Activated CD4-positive, alpha-beta T cell treated with anti-CD3 and anti-CD28 coated beads for 36 hours (primary cell): ENCODE results near the gene HMGN4. TPM values are rescaled to one million over a fixed set of nuclear protein-coding genes. Genes with fewer than 3 reads are reported as not detected.

Experiments used
- ATAC-seq: fragments of 200-7000 bp; cut with Tn5 transposase; one replicate; pipeline ENCODE4 v1.10.0; 2021; ENCODE audit warnings: mild to moderate bottlenecking, moderate library complexity
- CTCF ChIA-PET: fragments of 350-600 bp; sonication (Branson Sonifier 250); formaldehyde crosslinking; loops from one replicate; lab custom pipeline; 2021; ENCODE audit warnings: antibody characterized with exemption; lab: Charles Lee
- POLR2A ChIA-PET: fragments of 350-600 bp; sonication (Branson Sonifier 250); formaldehyde crosslinking; loops from one replicate; lab custom pipeline; 2021; ENCODE audit warnings: antibody characterized with exemption, inconsistent platforms; lab: Charles Lee
- DNase-seq: peaks from one replicate; pipeline ENCODE4 v3.0.0-alpha.2; 2020
- H3K27ac Mint-ChIP-seq: one replicate; pipeline ENCODE4 v1.8.0; 2021; ENCODE audit warnings: mixed read lengths
- H3K27me3 Mint-ChIP-seq: one replicate; pipeline ENCODE4 v1.8.0; 2021; ENCODE audit warnings: mixed read lengths
- H3K36me3 Mint-ChIP-seq: one replicate; pipeline ENCODE4 v1.8.0; 2021; ENCODE audit warnings: low read depth, mixed read lengths
- H3K4me1 Mint-ChIP-seq: one replicate; pipeline ENCODE4 v1.8.0; 2021; ENCODE audit warnings: mixed read lengths
- H3K4me3 Mint-ChIP-seq: one replicate; pipeline ENCODE4 v1.8.0; 2021; ENCODE audit warnings: mild to moderate bottlenecking, moderate library complexity, mixed read lengths
- H3K9me3 Mint-ChIP-seq: one replicate; pipeline ENCODE4 v1.8.0; 2021; ENCODE audit warnings: low read depth, mixed read lengths
- intact Hi-C, 2 experiments: fragments of 100-400 bp; cut with DNase I in 1 of 2; cut with micrococcal nuclease in 1 of 2; formaldehyde crosslinking; loops; one replicate each; pipeline versions ENCODE4 v1.14.2 to v1.15.1; 2022 to 2024; cut with DNase I, micrococcal nuclease
- total RNA-seq, 2 experiments: library from RNA; stranded (reverse); gene quantifications; one replicate each; pipeline ENCODE4 v1.2.3, GENCODE V29; 2021

Gene HMGN4
- 10 to 100 TPM; 63.6 to 86.4 TPM for total RNA-seq

DNA sequence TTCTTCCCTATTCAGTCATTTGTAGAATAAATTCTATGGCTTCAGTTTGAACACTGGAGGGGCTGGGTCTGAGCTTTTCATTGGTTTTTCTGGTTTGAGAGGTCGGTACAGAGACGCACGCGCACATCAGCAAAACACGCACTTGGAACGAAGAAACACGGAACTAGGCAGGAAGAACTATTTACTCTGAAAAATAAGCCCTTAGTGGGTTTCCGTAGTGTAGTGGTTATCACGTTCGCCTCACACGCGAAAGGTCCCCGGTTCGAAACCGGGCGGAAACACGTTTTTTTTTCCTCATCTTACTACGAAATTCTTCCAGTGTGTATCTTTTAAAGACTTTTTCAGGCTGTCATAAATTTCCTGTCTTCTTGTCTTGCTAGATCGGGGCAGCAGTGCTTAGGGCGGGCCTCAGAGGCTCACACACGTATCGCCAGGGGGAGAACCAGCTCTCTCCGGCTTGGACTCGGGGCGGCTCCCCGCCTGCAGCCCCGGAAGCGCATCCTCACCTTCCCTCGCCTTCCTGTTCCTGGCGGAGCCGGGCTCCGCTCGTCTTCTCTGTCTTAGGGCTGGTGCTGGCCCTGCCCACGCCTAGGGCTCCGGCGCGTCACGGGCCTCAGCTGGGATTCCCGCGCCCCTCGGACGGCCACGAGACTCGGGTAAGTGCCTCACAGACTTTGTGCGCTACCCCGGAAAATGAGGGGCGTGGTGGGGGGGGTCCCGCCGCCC, at the start of gene HMGN4:
TSS of gene HMGN4 (plus strand) at position 521 of the 726 bp plus-strand sequence. CDS start 6,841 bp downstream, outside the sequence.
- ATAC-seq (peak; percentile 63), DNase-seq (peak; percentile 89)
- no peaks in the 10 kb centered on the region for H3K9me3 Mint-ChIP-seq
- intact Hi-C loops = loop anchor here (1.0 to 10.0 kb wide), 15 partner anchors 15 to 937 kb away; partner anchors contain the start of genes ABT1 (in 1 of the 2), BTN2A1 (in 1 of the 2), BTN3A2 (in 1 of the 2) and ZNF184 (in 1 of the 2)
- no peaks in the 10 kb centered on the region for H3K27me3 Mint-ChIP-seq
- ChIA-PET POLR2A (interaction anchor here (0.6 to 1.7 kb wide), 11 partner anchors 16 to 339 kb away, joined by 3 to 7 read pairs (median 4); a partner anchor contains a TSS), CTCF (interaction anchor here (0.7 to 3.0 kb wide), 10 partner anchors 8 to 217 kb away, joined by 3 to 15 read pairs (median 4); no protein-coding TSS in a partner anchor)
- peaks cover 29% of the 10 kb centered on the region for H3K36me3 Mint-ChIP-seq
- H3K4me3 Mint-ChIP-seq = peak within 1 kb of the TSS; percentile 89
- peaks cover 57% of the 10 kb centered on the region for H3K4me1 Mint-ChIP-seq
- peak within 1 kb of the TSS; percentile 99 for H3K27ac Mint-ChIP-seq

DNA sequence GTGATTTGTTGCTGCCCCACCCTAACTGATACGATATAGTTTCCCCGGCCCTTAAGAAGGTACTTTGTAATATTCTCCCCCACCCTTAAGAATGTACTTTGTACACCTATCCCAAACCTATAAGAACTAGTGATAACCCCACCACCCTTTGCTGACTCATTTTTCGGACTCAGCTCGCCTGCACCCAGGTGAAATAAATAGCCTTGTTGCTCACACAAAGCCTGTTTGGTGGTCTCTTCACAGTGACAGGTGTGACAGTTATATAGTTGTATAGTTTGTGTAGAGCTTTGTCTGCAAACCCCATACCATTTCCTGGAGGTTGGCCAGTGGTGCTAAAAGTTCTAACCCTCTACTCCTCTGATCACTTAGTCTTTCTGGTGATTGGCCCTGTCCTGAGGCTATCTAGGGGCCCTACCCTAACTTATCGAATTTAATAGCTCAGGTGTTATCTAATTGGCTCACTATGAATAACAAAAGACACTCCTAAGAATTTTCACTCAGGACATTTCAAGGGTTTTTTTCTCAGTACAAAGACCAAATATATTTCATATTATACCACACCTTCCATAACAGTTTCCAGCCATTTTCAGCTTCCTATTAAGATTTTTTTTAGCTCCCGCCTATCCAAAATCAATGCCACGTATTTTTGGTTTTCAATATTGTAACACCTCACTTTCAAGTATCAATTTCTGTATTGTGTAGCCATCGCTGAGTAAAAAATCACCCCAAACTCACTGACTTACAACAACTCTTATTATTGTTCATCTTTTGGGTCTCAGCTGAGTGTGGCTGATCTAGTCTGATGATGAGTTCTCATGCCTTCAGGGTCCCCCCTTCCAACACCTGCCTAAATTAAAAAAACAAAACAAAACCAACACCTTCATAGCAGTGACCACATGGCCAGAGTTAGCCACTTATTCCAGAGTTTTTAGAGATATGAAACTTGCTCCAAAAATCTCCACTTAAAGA, 47.9 kb upstream of the HMGN4 start:
- no peak overlapping the region for H3K27ac Mint-ChIP-seq
- ChIA-PET CTCF (interaction anchor here (0.6 to 2.1 kb wide), 3 partner anchors 14 to 1440 kb away, joined by 3 to 9 read pairs (median 5); no protein-coding TSS in a partner anchor), POLR2A (no interaction called here)
- H3K9me3 Mint-ChIP-seq = peaks cover 8% of the 10 kb centered on the region
- intact Hi-C loops = no loop called here
- no peaks in the 10 kb centered on the region for H3K36me3 Mint-ChIP-seq
- no peak for DNase-seq
- peaks cover 10% of the 10 kb centered on the region for H3K4me1 Mint-ChIP-seq
- no peak overlapping the region for H3K4me3 Mint-ChIP-seq
- ATAC-seq = peak; percentile 49
- H3K27me3 Mint-ChIP-seq = no peaks in the 10 kb centered on the region

DNA sequence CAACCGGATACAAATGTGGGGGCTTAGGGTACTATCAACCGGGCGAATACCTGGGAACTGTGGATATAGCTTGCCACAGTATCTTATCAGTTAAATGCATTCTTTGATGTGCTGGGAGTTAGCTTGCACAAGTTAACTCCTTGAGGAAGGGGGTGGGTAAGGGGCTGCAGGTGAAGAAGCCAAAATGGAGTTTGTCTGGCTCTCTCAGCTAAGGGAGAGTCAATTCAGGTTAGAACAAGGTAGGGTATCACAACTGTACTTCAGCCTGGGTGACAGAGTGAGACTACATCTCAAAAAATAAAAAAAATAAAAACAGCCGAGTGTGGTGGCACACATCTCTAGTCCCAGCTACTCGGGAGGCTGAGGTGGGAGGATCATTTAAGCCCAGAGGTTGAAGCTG, 46.6 kb upstream of the HMGN4 start:
- ChIA-PET POLR2A (no interaction called here), CTCF (interaction anchor here (2.1 kb wide), 1 partner anchor 18 kb away, joined by 9 read pairs; no protein-coding TSS in a partner anchor)
- H3K36me3 Mint-ChIP-seq = no peaks in the 10 kb centered on the region
- H3K27me3 Mint-ChIP-seq = no peaks in the 10 kb centered on the region
- H3K27ac Mint-ChIP-seq = no peak overlapping the region
- intact Hi-C loops = no loop called here
- peaks cover 10% of the 10 kb centered on the region for H3K4me1 Mint-ChIP-seq
- no peak for ATAC-seq
- no peak overlapping the region for H3K4me3 Mint-ChIP-seq
- no peak for DNase-seq
- peaks cover 8% of the 10 kb centered on the region for H3K9me3 Mint-ChIP-seq

DNA sequence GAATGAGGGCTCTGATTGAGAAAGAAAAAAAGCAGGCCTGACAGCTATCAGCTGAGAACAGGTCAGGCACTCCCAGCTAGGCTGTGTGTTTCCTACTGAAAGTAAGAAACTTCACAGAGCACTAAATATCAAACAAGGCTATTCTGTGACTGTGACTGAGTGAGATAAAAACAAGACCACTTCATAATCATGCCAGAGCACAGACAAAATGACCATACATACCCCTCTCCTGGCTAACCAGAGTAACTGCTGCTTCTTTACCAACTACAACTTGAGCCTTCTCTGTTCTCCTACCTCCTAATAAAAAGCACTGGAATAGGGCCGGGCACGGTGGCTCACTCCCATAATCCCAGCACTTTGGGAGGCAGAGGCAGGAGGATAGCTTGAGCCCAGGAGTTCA, 44.9 kb upstream of the HMGN4 start:
- POLR2A ChIA-PET = no interaction called here
- peaks cover 10% of the 10 kb centered on the region for H3K4me1 Mint-ChIP-seq
- intact Hi-C loops = no loop called here
- no peak overlapping the region for H3K4me3 Mint-ChIP-seq
- H3K36me3 Mint-ChIP-seq = no peaks in the 10 kb centered on the region
- no peaks in the 10 kb centered on the region for H3K27me3 Mint-ChIP-seq
- H3K27ac Mint-ChIP-seq = no peak overlapping the region
- no peaks in the 10 kb centered on the region for H3K9me3 Mint-ChIP-seq
- ATAC-seq = peak; percentile 71
- DNase-seq = no peak
- CTCF ChIA-PET = no interaction called here

DNA sequence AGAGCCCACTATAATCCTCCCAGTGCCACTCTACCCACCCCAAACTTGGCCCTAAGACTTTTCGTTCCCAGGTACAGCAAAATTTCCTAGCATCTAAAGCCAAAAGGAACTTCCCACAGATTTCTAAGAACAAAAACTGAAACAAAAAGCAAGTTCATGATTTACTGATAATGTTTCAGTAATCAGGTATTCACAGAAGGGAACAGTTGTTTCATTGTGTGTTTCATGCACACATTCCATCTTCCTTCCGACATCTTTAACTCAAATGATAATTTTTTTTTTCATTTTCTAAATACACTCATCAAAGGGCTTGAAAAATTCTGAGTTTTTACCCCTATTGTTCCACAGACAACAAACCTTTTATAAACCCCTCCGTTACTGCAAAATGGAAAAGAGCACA, 44.0 kb upstream of the HMGN4 start:
- no peaks in the 10 kb centered on the region for H3K9me3 Mint-ChIP-seq
- intact Hi-C loops = no loop called here
- H3K4me1 Mint-ChIP-seq = peaks cover 10% of the 10 kb centered on the region
- CTCF ChIA-PET = interaction anchor here (0.6 to 1.0 kb wide), 2 partner anchors 10 to 21 kb away, joined by 3 to 4 read pairs; no protein-coding TSS in a partner anchor
- H3K27ac Mint-ChIP-seq = peak overlapping the region; percentile 3
- H3K27me3 Mint-ChIP-seq = no peaks in the 10 kb centered on the region
- no peak for ATAC-seq
- no peaks in the 10 kb centered on the region for H3K36me3 Mint-ChIP-seq
- POLR2A ChIA-PET = no interaction called here
- DNase-seq = no peak
- no peak overlapping the region for H3K4me3 Mint-ChIP-seq

DNA sequence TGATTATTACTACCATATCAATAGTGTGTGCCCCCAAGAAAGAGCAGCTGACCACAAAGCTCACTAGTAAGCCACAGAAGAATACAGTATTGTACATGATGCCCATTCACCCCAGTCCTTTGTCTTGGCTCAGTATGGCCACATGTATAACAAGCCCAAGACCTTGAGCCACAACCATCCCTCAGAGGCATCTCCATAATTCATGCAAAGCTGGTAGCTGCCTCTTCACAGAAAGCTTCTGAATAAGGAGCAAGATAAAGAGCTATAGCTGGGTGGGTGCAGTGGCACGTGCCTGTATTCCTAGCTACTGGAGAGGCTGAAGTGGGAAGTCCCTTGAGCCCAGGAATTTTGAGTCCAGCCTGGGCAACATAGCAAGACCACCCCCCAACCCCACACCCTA, 42.9 kb upstream of the HMGN4 start:
- ATAC-seq (no peak), DNase-seq (no peak)
- POLR2A ChIA-PET = no interaction called here
- no peaks in the 10 kb centered on the region for H3K27me3 Mint-ChIP-seq
- intact Hi-C loops = no loop called here
- no peaks in the 10 kb centered on the region for H3K9me3 Mint-ChIP-seq
- H3K4me3 Mint-ChIP-seq = no peak overlapping the region
- H3K27ac Mint-ChIP-seq = no peak overlapping the region
- H3K36me3 Mint-ChIP-seq = no peaks in the 10 kb centered on the region
- CTCF ChIA-PET = interaction anchor here (0.5 to 2.1 kb wide), 4 partner anchors 9 to 20 kb away, joined by 3 to 4 read pairs (median 4); no protein-coding TSS in a partner anchor
- peaks cover 10% of the 10 kb centered on the region for H3K4me1 Mint-ChIP-seq

DNA sequence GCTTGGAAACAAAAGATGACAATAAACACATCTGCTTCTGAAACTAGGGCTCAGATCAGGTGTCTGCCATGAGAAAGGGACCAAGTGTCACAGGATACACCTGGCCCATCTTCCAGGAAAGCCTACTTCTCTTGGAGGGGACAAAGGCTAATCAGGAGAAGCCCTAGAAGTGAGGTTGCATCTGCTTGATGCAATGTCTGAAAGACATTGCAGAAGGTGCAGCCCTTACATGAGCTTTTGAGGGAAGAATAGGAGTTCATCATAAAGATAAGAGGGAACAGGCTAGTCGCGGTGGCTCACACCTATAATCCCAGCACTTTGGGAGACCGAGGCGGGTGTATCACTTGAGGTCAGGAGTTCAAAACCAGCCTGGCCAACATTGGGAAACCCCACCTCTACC, 40.6 kb upstream of the HMGN4 start:
- DNase-seq (no peak), ATAC-seq (no peak)
- Mint-ChIP-seq H3K27ac (no peak overlapping the region), H3K4me3 (no peak overlapping the region), H3K36me3 (no peaks in the 10 kb centered on the region), H3K4me1 (peaks cover 15% of the 10 kb centered on the region), H3K27me3 (peaks cover 15% of the 10 kb centered on the region), H3K9me3 (no peaks in the 10 kb centered on the region)
- CTCF ChIA-PET = interaction anchor here (0.6 to 2.1 kb wide), 4 partner anchors 22 to 325 kb away, joined by 3 to 6 read pairs (median 4); no protein-coding TSS in a partner anchor
- POLR2A ChIA-PET = interaction anchor here (0.6 kb wide), 1 partner anchor 15 kb away, joined by 10 read pairs; no protein-coding TSS in a partner anchor
- intact Hi-C loops = no loop called here

DNA sequence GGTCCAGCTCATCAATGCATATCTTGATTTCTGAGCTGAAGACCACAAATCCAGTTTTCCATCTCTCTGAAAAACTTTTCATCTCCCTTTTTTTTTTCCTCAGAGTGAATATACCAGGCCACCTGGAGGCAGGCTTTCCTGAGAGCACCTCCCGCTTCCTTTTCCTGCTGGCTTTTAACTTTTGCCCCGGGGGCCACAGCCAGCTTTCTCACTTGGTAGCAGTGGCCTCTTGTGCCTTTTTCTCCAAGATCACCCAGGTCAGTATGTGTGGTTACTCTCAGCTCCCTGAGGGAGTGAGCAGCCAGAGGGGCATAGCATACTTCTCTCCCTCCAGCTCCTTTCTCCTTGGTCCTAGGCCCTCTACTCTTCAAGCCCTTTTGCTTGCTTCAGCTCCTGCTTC, 38.1 kb upstream of the HMGN4 start, which contains the start of gene BTN1A1:
TSS of gene BTN1A1 (plus strand) at position 202 of the 400 bp plus-strand sequence. CDS start 984 bp downstream, outside the sequence.
- Mint-ChIP-seq H3K4me1 (peaks cover 9% of the 10 kb centered on the region), H3K27ac (no peak within 1 kb of the TSS), H3K36me3 (no peaks in the 10 kb centered on the region), H3K27me3 (peaks cover 18% of the 10 kb centered on the region), H3K9me3 (no peaks in the 10 kb centered on the region), H3K4me3 (peak within 1 kb of the TSS; percentile 67)
- ATAC-seq (no peak), DNase-seq (no peak)
- intact Hi-C loops = no loop called here
- ChIA-PET POLR2A (no interaction called here), CTCF (interaction anchor here (0.8 kb wide), 1 partner anchor 604 kb away, joined by 4 read pairs; no protein-coding TSS in a partner anchor)

DNA sequence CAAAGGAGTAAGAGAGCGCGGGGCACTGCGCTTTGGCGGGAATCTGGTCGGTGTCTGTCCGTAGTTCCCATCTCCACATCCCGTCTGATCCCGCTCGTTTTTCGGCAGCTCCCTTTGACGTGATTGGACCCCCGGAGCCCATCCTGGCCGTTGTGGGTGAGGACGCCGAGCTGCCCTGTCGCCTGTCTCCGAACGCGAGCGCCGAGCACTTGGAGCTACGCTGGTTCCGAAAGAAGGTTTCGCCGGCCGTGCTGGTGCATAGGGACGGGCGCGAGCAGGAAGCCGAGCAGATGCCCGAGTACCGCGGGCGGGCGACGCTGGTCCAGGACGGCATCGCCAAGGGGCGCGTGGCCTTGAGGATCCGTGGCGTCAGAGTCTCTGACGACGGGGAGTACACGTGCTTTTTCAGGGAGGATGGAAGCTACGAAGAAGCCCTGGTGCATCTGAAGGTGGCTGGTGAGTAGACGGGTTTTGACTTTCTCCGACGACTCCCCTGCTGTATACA, 36.6 kb upstream of the HMGN4 start:
- ATAC-seq (peak; percentile 80), DNase-seq (peak; percentile 59)
- ChIA-PET POLR2A (interaction anchor here (0.6 to 1.4 kb wide), 2 partner anchors 28 to 217 kb away, joined by 3 to 5 read pairs; no protein-coding TSS in a partner anchor), CTCF (interaction anchor here (0.6 to 0.8 kb wide), 5 partner anchors 13 to 1278 kb away, joined by 3 to 4 read pairs (median 3); no protein-coding TSS in a partner anchor)
- peak overlapping the region; percentile 52 for H3K27ac Mint-ChIP-seq
- no peaks in the 10 kb centered on the region for H3K9me3 Mint-ChIP-seq
- peaks cover 20% of the 10 kb centered on the region for H3K27me3 Mint-ChIP-seq
- H3K4me1 Mint-ChIP-seq = peaks cover 9% of the 10 kb centered on the region
- intact Hi-C loops = no loop called here
- no peaks in the 10 kb centered on the region for H3K36me3 Mint-ChIP-seq
- peak overlapping the region; percentile 67 for H3K4me3 Mint-ChIP-seq

DNA sequence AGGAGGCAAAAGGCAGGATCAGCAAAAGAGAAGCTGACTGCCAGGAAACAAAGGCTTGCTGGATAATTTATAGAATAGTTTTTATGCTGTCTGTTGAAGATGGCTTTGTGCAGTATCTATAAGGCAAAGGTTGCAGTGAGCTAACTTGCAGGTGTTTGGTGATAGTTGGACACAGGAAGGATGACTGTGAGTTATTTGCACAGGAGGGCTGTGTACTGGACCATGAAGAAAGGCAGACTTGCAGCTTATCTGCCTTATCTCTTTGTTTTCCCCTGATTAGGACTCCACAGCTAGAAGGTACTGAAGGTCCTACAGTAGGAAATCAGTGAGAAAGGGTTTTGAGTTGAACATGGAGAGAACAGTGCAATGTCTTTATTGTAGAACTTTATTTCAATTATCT, 36.0 kb upstream of the HMGN4 start:
- H3K4me3 Mint-ChIP-seq = peak overlapping the region; percentile 67
- intact Hi-C loops = no loop called here

More for the DNA sequence above, 36.0 kb upstream of the HMGN4 start:
- Mint-ChIP-seq H3K9me3 (no peaks in the 10 kb centered on the region), H3K4me1 (peaks cover 9% of the 10 kb centered on the region), H3K36me3 (no peaks in the 10 kb centered on the region), H3K27ac (peak overlapping the region; percentile 52), H3K27me3 (peaks cover 20% of the 10 kb centered on the region)
- no peak for ATAC-seq
- POLR2A ChIA-PET = interaction anchor here (1.4 kb wide), 1 partner anchor 28 kb away, joined by 3 read pairs; no protein-coding TSS in a partner anchor
- no peak for DNase-seq
- CTCF ChIA-PET = no interaction called here
